Testis (tissue), 5 donors: Measurements from ENCODE around the gene CHADL. TPM values are rescaled to one million over a fixed set of nuclear protein-coding genes. Genes with fewer than 3 reads are reported as not detected.

Experiments used
- DNase-seq: peaks from one replicate; pipeline ENCODE4 v3.0.0-alpha.2; 2019
- H3K27ac ChIP-seq, 2 donors: fragments of 200-600 bp; sonication (generic); one replicate each; pipeline ENCODE4 v1.5.1; 2019
- H3K27me3 ChIP-seq: fragments of 200-600 bp; sonication (generic); one replicate; pipeline ENCODE4 v1.5.1; 2019
- H3K36me3 ChIP-seq: fragments of 200-600 bp; sonication (generic); one replicate; pipeline ENCODE4 v1.5.1; 2017; ENCODE audit warnings: low read depth; ENCODE audit errors: missing control alignments
- H3K4me1 ChIP-seq: fragments of 200-600 bp; sonication (generic); one replicate; pipeline ENCODE4 v1.5.1; 2019
- H3K4me3 ChIP-seq, 2 donors: fragments of 200-600 bp; sonication (generic); one replicate each; pipeline ENCODE4 v1.5.1; 2017 to 2019
- H3K9me3 ChIP-seq: fragments of 200-600 bp; sonication (generic); one replicate; pipeline ENCODE4 v1.5.1; 2017
- POLR2A ChIP-seq: fragments of 450-650 bp; IDR thresholded peaks from one replicate; pipeline ENCODE4 v1.6.1; 2017; ENCODE audit warnings: antibody characterized with exemption, mild to moderate bottlenecking, moderate library complexity
- WGBS, 2 donors: methylation state at CpG; one replicate each; pipeline ENCODE4 v1.1.5; 2018; 5-methylcytosine and 5-hydroxymethylcytosine counted together
- intact Hi-C: fragments of 100-400 bp; cut with DNase I; formaldehyde crosslinking; loops from one replicate; pipeline ENCODE4 v1.15.1; 2023; ENCODE audit warnings: low total_unique reads
- long read RNA-seq, 2 donors: transcript quantifications; one replicate each; lab custom pipeline, GENCODE V29; 2026
- polyA plus RNA-seq: library from polyadenylated mRNA; stranded (reverse); fragments of 350-450 nt; fragmentation: Illumina TruSeq; extraction: RNeasy Lipid Tissue Mini Kit (QIAGEN cat#74804); gene quantifications from one replicate; pipeline ENCODE4 v1.2.3, GENCODE V29; 2014; ENCODE audit warnings: low read depth, low replicate concordance; ENCODE audit not compliant: insufficient read depth
- total RNA-seq, 2 donors: library from RNA; depleted of rRNA; stranded (reverse); fragments of >200 nt; gene quantifications; one replicate each; pipeline ENCODE4 v1.2.3, GENCODE V29; 2016
- TF ChIP-seq, protein P1 (sequence below), 3 experiments: fragments of 450-650 bp in 2 of 3; fragments of 200-600 bp in 1 of 3; sonication (generic) in 1 of 3; IDR thresholded peaks; one replicate each; pipeline ENCODE4 v1.5.1; 2016 to 2019; ENCODE audit warnings: antibody characterized with exemption in 3 of 3, mild to moderate bottlenecking in 2 of 3, moderate library complexity in 1 of 3

CHADL gene
- 10 to 100 TPM in 1 of 2 donors, 1 to 10 TPM in 1; 6.5 to 12.8 TPM for total RNA-seq
- 9.1 TPM for polyA plus RNA-seq
- long read RNA-seq, donor 1: 0 reads
- long read RNA-seq, donor 2: 0 reads

DNA sequence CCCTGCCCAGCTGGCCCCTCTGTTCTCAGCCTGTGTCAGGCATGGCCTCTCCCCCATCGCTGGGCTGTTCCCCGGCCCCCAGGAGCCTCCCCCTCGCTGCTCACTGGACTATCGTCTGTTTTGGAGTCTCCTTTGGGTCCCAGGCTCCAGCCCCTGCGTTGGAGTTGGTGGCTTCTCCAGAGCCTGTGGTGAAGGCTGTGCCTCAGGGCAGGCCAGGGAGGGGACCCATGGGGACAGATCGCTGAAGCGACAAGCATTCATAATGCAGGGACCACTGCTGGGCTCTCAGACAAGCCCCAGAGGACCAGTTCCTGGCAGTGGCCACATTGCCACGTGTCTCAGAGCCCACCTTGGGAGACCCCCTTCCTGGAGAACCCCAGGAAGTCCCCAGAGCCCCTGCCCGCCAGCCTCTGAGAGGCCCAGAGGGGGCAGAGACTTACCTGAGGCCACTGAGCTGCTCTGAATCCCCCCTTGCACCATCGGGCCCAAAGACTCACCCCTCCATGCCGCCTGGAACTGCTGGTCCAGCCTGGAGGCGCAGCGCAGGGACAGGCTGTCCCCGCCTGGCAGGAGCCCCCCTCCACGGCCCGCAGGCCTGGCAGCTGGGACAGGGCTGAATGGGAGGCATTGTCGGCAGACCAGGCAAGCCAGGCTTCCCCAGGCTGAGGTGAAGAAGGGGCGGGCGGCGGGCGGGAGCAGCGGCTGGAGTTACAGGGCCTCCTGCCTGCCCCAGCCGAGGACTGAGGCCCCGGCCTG lies at the start of gene CHADL:
TSS of gene CHADL (minus strand) at position 555 of the 756 bp plus-strand sequence. CDS start at position 505, 50 bp downstream.
- Histone ChIP-seq H3K36me3 (no peaks in the 10 kb centered on the region), H3K9me3 (no peaks in the 10 kb centered on the region), H3K4me3 (no peak within 1 kb of the TSS), H3K27ac (no peak within 1 kb of the TSS), H3K4me1 (peaks cover 7% of the 10 kb centered on the region), H3K27me3 (no peaks in the 10 kb centered on the region)
- DNase-seq: peak; percentile 75
- WGBS, 2 donors: 61 to 68% methylated on average over 6 to 23 of the region's 24 CpGs
- no peak for TF ChIP-seq POLR2A
- TF ChIP-seq, protein P1, sequence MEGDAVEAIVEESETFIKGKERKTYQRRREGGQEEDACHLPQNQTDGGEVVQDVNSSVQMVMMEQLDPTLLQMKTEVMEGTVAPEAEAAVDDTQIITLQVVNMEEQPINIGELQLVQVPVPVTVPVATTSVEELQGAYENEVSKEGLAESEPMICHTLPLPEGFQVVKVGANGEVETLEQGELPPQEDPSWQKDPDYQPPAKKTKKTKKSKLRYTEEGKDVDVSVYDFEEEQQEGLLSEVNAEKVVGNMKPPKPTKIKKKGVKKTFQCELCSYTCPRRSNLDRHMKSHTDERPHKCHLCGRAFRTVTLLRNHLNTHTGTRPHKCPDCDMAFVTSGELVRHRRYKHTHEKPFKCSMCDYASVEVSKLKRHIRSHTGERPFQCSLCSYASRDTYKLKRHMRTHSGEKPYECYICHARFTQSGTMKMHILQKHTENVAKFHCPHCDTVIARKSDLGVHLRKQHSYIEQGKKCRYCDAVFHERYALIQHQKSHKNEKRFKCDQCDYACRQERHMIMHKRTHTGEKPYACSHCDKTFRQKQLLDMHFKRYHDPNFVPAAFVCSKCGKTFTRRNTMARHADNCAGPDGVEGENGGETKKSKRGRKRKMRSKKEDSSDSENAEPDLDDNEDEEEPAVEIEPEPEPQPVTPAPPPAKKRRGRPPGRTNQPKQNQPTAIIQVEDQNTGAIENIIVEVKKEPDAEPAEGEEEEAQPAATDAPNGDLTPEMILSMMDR (IDR thresholded peaks at IDR 0.05): no peak
- intact Hi-C loops: no loop called here

- no peaks in the 10 kb centered on the region for H3K9me3 ChIP-seq
- intact Hi-C loops: no loop called here
- H3K4me1 ChIP-seq: peaks cover 16% of the 10 kb centered on the region
- peak overlapping the region in 1 of 2 donors; percentile 76 for H3K27ac ChIP-seq
- no peak for DNase-seq
- 88 to 95% methylated on average over 1 of the region's 1 CpG for WGBS, 2 donors
- TF ChIP-seq, protein P1 (IDR thresholded peaks at IDR 0.05): no peak
- no peak for TF ChIP-seq POLR2A
- no peak overlapping the region for H3K4me3 ChIP-seq
- H3K36me3 ChIP-seq: no peaks in the 10 kb centered on the region
- no peaks in the 10 kb centered on the region for H3K27me3 ChIP-seq
Observed at GRCh38 chr22:41289671-41290070, 48.9 kb upstream of the CHADL start.

DNA sequence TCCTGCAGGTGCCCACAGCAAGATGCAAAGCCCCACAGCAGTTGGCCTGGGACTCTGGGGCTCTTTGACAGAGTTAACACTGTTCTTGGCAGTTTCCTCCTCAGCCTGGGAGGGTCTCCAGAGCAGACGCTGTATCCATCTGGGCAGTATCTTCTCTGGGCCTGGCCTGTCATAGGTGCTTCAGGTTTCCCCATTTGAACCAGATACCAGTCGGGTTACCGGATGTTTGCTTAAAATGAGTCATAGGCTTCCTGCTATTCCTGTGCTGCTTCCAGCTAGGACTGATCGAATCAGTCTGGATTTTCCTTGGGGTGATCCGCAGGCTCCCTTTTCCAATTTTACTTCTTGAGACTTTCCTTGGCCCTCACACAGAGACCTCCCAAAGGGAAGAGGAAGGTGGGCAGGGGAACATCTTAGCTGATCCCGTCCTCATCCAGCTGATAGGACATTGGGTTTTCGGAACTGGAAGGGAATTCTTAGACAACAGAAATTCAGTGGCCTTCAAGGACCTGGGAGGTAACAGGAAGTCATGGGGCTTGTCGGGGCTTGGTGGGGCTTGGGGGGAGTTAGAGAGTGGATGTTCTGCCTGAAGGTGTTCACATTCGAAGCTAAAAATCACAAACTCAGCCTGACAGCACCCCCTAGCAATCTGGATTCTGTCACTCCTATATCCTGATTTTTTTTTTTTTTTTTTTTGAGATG lies 47.7 kb upstream of the CHADL start:
- Histone ChIP-seq H3K4me3 (no peak overlapping the region), H3K4me1 (peaks cover 16% of the 10 kb centered on the region), H3K27me3 (no peaks in the 10 kb centered on the region), H3K9me3 (no peaks in the 10 kb centered on the region), H3K27ac (peak overlapping the region in 1 of 2 donors; percentile 2), H3K36me3 (no peaks in the 10 kb centered on the region)
- no peak for TF ChIP-seq POLR2A
- TF ChIP-seq, protein P1 (IDR thresholded peaks at IDR 0.05): no peak
- no peak for DNase-seq
- 60 to 70% methylated on average over 9 of the region's 9 CpGs for WGBS, 2 donors
- intact Hi-C loops: no loop called here

GRCh38 chr22:41286639-41287091 lies 45.9 kb upstream of the CHADL start:
- TF ChIP-seq, protein P1 (IDR thresholded peaks at IDR 0.05): no peak
- no peak for TF ChIP-seq POLR2A
- Histone ChIP-seq H3K4me3 (peak overlapping the region; percentile 91 to 95), H3K4me1 (peaks cover 22% of the 10 kb centered on the region), H3K9me3 (no peaks in the 10 kb centered on the region), H3K27me3 (no peaks in the 10 kb centered on the region), H3K27ac (peak overlapping the region; percentile 73 to 85), H3K36me3 (no peaks in the 10 kb centered on the region)
- WGBS, 2 donors: 1 to 2% methylated on average over 15 of the region's 15 CpGs
- intact Hi-C loops: no loop called here
- DNase-seq: peak; percentile 46
